AG09319 (cell line): ENCODE measurements around the gene ELF4.

Experiments
- DNase-seq: peaks from one replicate; pipeline ENCODE4 v3.0.0-alpha.2; 2010; ENCODE audit warnings: low read depth; ENCODE audit errors: extremely low read depth
- TF ChIP-seq, protein P1 (sequence below): IDR thresholded peaks from 2 replicates; pipeline ENCODE4 v1.5.1; 2011; ENCODE audit warnings: low read depth, mild to moderate bottlenecking, inconsistent platforms, low read length, moderate library complexity

ELF4 gene

DNA sequence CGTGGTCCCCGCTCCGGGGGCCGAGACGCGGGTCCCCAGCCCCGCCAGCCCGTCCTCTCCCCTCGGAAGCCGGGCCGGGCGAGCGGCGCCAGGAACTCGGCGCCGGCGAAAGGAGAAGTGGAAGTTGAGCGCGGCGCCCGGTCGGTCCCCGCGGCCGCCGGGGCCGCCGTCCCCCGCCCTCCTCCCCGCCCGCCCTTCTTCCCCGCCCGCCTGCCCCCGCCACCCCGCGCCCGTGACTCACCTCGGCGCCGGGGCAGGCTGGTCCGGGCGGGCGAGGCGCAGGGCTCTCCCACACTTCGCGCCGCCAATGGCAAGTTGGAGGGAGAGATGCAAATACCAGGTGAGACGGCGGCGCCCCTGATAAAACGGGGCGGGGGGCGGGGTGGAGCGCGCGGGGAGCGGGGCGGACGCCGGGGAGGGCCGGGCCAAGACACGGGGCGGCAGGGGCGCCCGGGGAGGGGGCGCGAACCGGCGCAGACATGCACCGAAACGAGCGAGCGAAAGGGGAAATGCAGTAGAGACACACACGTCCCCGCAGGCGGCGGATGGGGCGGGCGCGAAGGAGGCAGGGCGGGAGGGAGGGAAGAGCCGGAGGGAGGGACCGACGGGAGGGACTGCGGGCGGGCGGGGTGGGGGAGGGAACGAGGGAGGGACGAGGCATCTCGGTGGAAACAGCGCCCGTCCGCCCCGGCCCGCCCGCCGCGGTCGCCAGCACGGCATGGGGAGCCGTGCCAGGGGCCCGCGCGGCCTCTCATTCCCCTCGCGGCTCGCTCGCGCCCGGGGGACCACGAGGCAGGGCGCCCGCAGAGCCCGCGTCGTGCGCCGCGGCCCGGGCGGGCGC is at the start of gene ELF4:
TSS of gene ELF4 (minus strand) at position 119 of the 841 bp plus-strand sequence. CDS start 29,167 bp downstream, outside the sequence.
- no peak for DNase-seq
- TF ChIP-seq, protein P1, sequence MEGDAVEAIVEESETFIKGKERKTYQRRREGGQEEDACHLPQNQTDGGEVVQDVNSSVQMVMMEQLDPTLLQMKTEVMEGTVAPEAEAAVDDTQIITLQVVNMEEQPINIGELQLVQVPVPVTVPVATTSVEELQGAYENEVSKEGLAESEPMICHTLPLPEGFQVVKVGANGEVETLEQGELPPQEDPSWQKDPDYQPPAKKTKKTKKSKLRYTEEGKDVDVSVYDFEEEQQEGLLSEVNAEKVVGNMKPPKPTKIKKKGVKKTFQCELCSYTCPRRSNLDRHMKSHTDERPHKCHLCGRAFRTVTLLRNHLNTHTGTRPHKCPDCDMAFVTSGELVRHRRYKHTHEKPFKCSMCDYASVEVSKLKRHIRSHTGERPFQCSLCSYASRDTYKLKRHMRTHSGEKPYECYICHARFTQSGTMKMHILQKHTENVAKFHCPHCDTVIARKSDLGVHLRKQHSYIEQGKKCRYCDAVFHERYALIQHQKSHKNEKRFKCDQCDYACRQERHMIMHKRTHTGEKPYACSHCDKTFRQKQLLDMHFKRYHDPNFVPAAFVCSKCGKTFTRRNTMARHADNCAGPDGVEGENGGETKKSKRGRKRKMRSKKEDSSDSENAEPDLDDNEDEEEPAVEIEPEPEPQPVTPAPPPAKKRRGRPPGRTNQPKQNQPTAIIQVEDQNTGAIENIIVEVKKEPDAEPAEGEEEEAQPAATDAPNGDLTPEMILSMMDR = no peak

DNA sequence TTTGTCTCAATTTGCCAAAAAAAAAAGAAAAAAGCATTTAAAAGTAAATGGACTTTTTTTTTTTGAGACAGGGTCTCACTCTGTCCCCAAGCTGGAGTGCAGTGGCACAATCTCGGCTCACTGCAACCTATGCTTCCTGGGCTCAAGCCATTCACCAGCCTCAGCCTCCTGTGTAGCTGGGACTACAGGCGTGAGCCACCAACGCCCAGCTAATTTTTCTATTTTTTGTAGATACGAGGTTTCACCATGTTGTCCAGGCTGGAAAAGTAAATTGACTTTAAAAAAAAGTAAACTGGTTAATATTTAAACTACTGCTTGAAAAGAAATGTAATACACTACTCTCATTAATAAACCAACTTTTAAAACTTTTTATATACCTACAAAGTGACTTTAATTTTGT is 49.5 kb upstream of the ELF4 start:
- no peak for DNase-seq
- TF ChIP-seq, protein P1 = no peak

DNA sequence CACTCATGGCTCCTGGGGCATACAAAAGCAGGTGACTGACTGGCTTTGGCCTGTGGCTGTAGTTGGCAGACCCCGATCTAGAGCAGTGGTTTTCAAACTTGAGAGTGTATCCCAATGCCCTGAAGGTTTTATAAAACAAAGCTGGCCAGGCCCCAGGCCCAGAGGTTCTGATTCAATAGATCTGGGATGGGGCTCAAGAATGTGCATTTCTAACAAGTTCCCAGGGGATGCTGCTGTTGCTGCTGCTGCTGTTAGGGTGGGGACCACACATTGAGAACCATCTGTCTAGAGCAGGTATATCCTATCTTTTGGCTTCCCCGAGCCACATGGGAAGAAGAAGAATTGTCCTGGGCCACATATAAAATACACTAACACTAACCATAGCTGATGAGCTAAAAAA is 48.0 kb upstream of the ELF4 start:
- no peak for DNase-seq
- TF ChIP-seq, protein P1 = no peak

DNA sequence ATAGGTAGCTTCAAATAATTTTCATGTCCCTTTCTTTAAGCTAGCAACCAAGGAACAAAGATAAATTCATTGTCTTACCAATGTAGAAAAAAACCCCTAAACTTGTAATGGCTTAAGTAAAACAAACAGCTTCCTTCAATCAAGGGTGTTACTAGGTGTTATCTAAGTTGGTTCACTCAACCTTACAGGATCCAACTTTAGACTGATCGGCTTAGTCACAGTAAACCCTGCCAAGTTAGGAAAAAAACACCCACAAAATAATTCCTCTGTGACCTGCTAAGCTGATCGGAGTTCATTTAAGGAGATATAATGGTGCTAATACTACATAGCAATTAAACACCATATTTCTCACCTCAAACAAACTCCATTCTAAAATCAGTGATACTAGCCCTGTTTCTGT is 45.3 kb upstream of the ELF4 start:
- DNase-seq = no peak
- TF ChIP-seq, protein P1 = no peak

DNA sequence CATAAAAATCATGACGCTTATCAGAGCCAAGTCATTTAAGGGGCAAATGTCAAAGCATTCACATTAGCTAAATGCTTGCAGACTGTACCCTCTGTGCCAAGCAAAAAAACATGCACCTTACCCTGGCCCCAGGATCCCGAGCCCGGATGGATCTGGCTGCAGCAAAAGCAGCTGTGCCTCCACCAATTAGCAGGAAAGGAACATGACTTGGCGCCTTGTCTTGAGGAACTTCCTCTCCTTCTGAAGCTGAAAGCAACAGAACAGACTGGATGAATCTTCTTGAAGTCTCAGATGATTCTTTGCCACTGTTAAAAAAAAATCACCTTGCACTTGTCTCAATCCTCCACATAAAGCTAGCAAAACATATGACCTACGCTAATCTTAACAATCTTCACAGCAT is 37.3 kb upstream of the ELF4 start:
- TF ChIP-seq, protein P1 = no peak
- no peak for DNase-seq

DNA sequence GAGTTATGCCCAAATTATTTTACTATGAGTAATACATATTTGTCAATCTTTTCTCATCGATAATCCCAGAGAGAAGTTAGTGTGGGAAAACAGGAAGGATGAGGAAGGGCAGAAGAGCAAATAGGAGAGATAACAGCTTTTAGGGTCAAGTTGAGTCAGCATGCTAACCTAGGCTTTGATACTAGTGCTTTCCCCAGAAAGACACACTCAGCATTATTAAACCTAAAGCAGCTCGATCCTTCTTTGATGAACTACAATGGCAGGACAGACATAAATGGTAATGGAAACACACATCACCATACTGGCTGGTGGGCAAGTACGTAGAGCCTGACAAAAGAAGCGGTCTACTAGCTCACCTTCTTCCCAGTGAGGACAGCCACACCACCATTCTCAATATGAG is 34.8 kb upstream of the ELF4 start:
- no peak for DNase-seq
- TF ChIP-seq, protein P1 = no peak

DNA sequence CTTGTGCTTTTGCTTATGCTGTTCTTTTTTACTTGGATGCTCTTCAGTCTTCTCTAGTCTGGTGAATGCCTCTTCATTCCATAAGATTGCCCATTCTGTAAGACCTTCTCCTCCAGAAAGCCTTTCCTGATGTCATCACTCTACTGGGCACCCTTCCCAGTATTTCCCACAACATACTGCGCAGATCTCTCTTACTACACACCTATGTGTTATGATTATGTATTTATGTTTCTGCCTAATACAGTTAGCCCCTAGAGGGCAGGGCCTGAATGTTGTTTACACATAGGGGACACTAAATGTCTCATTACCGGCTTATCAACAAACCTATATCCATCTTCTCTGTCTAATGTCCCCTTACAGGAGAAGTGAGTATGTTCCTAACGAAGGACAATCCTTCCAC is 34.2 kb upstream of the ELF4 start:
- TF ChIP-seq, protein P1 = no peak; the same call in 1 of the 2 replicates
- DNase-seq = no peak
